GM18870 (cell line): ENCODE data around the gene TET2.

ENCODE experiments used
- ATAC-seq: cut with Tn5 transposase; IDR thresholded peaks from one replicate; pipeline ENCODE4 v1.9.1; 2021; ENCODE audit warnings: moderate library complexity; ENCODE audit not compliant: unreplicated experiment

Gene TET2

GRCh38 chr4:105146276-105147015, at the start of gene TET2:
Gene TET2, plus strand, starts transcription at chr4:105146876. Its CDS starts 87,067 bp downstream, at chr4:105233943.
- ATAC-seq: peak; percentile 73

GRCh38 chr4:105102016-105102415, 44.7 kb upstream of the TET2 start:
- ATAC-seq: no peak

GRCh38 chr4:105106426-105106825, 40.2 kb upstream of the TET2 start:
- ATAC-seq: no peak

- ATAC-seq: no peak
Observed at GRCh38 chr4:105107095-105107856, 39.4 kb upstream of the TET2 start.

- no peak for ATAC-seq
Observed at GRCh38 chr4:105108971-105109370, 37.7 kb upstream of the TET2 start.

- ATAC-seq: no peak
Observed at GRCh38 chr4:105112274-105112673, 34.4 kb upstream of the TET2 start.

GRCh38 chr4:105113800-105114199, 32.9 kb upstream of the TET2 start:
- ATAC-seq: no peak

- ATAC-seq: no peak
Observed at GRCh38 chr4:105116616-105117319, 29.9 kb upstream of the TET2 start.

GRCh38 chr4:105119356-105119755, 27.3 kb upstream of the TET2 start:
- ATAC-seq: no peak

GRCh38 chr4:105120626-105121025, 26.1 kb upstream of the TET2 start:
- no peak for ATAC-seq

- ATAC-seq: no peak
Observed at GRCh38 chr4:105122350-105122749, 24.3 kb upstream of the TET2 start.

GRCh38 chr4:105126311-105127169, 20.1 kb upstream of the TET2 start:
- ATAC-seq: no peak

- ATAC-seq: no peak
Observed at GRCh38 chr4:105127170-105127445, 19.6 kb upstream of the TET2 start.

GRCh38 chr4:105128208-105128607, 18.5 kb upstream of the TET2 start:
- peak; percentile 68 for ATAC-seq

- ATAC-seq: no peak
Observed at GRCh38 chr4:105129286-105130040, 17.2 kb upstream of the TET2 start.

- ATAC-seq: no peak
Observed at GRCh38 chr4:105130945-105131344, 15.7 kb upstream of the TET2 start.

- no peak for ATAC-seq
Observed at GRCh38 chr4:105133976-105134375, 12.7 kb upstream of the TET2 start.

GRCh38 chr4:105135785-105136184, 10.9 kb upstream of the TET2 start:
- ATAC-seq: peak; percentile 78

GRCh38 chr4:105137121-105137875, 9.4 kb upstream of the TET2 start:
- no peak for ATAC-seq

GRCh38 chr4:105139646-105140045, 7.0 kb upstream of the TET2 start:
- ATAC-seq: no peak
